ENCODE data around the gene CDHR5.

The CDHR5 gene

DNA sequence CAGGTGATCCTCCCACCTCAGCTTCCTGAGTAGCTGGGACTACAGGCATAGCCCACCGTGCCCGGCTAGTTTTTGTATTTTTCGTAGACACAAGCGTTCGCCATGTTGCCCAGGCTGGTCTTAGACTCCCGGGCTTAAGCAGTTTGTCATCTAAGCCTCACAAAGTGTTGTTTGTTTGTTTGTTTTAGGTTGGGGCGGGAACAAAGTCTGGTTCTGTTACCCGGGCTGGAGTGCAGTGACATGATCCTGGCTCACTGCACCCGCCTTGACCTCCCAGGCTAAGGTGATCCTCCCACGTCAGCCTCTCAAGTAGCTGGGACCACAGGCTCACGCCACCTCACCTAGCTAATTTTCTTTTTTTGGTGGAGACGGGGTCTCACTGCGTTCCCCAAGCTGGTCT lies 21.6 kb downstream of the CDHR5 start:
- H3K4me3 ChIP-seq (ENCODE audit: low read depth, low read length): no peak overlapping the region
- TF ChIP-seq, protein P1, sequence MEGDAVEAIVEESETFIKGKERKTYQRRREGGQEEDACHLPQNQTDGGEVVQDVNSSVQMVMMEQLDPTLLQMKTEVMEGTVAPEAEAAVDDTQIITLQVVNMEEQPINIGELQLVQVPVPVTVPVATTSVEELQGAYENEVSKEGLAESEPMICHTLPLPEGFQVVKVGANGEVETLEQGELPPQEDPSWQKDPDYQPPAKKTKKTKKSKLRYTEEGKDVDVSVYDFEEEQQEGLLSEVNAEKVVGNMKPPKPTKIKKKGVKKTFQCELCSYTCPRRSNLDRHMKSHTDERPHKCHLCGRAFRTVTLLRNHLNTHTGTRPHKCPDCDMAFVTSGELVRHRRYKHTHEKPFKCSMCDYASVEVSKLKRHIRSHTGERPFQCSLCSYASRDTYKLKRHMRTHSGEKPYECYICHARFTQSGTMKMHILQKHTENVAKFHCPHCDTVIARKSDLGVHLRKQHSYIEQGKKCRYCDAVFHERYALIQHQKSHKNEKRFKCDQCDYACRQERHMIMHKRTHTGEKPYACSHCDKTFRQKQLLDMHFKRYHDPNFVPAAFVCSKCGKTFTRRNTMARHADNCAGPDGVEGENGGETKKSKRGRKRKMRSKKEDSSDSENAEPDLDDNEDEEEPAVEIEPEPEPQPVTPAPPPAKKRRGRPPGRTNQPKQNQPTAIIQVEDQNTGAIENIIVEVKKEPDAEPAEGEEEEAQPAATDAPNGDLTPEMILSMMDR (IDR thresholded peaks at IDR 0.05; ENCODE audit: insufficient read depth, low read depth, low read length, missing control alignments): no peak
- no peak for DNase-seq (ENCODE audit: low read depth)

GRCh38 chr11:601573-602245 lies 23.0 kb downstream of the CDHR5 start:
- DNase-seq (ENCODE audit: low read depth): no peak
- H3K4me3 ChIP-seq (ENCODE audit: low read depth, low read length): no peak overlapping the region
- TF ChIP-seq, protein P1 (IDR thresholded peaks at IDR 0.05; ENCODE audit: insufficient read depth, low read depth, low read length, missing control alignments): no peak

DNA sequence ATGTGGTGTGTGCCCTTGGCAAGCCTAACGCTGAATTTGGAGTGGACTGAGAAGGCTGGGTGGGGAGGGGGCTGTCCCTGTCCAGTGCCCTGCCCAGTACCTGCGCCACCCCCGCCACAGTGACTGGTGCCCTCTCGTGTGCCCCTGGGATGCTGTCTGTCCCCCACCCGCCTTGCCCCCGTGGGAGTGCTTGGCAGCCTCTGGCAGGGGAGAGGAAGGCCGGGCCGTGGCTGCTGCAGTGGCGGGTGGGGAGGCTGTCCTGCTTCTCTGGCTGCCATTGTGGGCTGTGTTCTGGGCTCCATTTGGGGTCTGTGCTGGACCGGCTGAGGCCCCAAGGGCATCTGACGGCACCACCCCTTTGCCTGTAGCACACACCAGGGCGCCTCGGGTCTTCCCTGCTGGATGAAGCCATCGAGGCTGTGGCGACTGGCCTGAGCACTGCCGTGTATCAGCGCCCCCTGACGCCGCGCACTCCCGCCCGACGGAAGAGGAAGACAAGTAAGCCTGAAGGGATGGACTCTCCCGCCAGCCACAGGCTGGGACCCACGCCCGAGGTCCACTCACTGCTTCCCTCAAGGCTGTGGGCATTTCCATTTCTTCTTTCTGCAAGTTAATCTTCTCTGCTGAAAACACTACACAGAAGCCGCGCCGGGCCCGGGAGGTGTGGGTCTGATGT lies 26.6 kb downstream of the CDHR5 start:
- DNase-seq (ENCODE audit: low read depth): no peak
- TF ChIP-seq, protein P1 (IDR thresholded peaks at IDR 0.05; ENCODE audit: insufficient read depth, low read depth, low read length, missing control alignments): no peak
- no peak overlapping the region for H3K4me3 ChIP-seq (ENCODE audit: low read depth, low read length)

GRCh38 chr11:597166-597725 lies 27.5 kb downstream of the CDHR5 start:
- DNase-seq (ENCODE audit: low read depth): no peak
- no peak overlapping the region for H3K4me3 ChIP-seq (ENCODE audit: low read depth, low read length)
- TF ChIP-seq, protein P1 (IDR thresholded peaks at IDR 0.05; ENCODE audit: insufficient read depth, low read depth, low read length, missing control alignments): peak; percentile 10

- TF ChIP-seq, protein P1 (IDR thresholded peaks at IDR 0.05; ENCODE audit: insufficient read depth, low read depth, low read length, missing control alignments): no peak
- DNase-seq (ENCODE audit: low read depth): no peak
- H3K4me3 ChIP-seq (ENCODE audit: low read depth, low read length): no peak overlapping the region
Measured at GRCh38 chr11:596374-596773, 28.4 kb downstream of the CDHR5 start.

- no peak for DNase-seq (ENCODE audit: low read depth)
- TF ChIP-seq, protein P1 (IDR thresholded peaks at IDR 0.05; ENCODE audit: insufficient read depth, low read depth, low read length, missing control alignments): no peak
- H3K4me3 ChIP-seq (ENCODE audit: low read depth, low read length): no peak overlapping the region
Measured at GRCh38 chr11:595400-595799, 29.4 kb downstream of the CDHR5 start.

Data from GM12865 (cell line).